DMS79 (cell line): ENCODE data around the gene SMIM45.

Experiments used
- DNase-seq: peaks from one replicate; lab custom pipeline; 2025; lab: John Stamatoyannopoulos, UW

Gene SMIM45

DNA sequence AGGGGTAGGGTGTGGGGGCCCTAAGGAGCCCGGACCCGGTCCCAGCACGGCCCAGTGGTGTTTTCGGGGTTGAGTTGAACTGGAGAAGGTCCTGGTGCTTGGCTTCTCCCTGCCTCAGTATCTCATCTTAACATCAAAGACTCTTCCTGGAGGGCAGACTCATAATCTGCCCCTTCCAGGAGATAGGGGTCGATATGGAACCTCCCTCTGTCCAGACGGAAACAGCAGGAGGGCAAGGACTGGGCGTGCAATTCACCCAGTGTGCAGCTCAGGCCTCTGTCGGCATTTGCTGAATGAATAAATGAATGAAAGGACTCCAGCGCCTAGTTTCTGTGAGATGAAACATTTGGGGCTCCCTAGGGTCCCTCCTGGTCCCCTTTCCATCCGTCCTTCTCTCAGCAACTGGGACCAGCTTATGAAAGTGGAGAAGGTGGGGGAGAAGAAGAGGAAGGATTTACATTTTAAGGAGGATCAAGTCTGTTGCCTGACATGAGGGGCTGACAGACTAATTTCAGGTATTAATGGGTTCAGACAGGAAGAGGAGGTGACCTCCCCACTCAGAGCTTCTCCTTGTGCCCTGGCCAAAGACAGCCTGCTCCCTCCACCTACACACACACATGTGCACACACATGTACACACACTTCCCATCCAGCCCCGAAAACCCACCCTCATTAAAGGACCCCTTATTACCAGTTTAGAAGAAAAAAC is 36.0 kb upstream of the SMIM45 start:
- no peak for DNase-seq

DNA sequence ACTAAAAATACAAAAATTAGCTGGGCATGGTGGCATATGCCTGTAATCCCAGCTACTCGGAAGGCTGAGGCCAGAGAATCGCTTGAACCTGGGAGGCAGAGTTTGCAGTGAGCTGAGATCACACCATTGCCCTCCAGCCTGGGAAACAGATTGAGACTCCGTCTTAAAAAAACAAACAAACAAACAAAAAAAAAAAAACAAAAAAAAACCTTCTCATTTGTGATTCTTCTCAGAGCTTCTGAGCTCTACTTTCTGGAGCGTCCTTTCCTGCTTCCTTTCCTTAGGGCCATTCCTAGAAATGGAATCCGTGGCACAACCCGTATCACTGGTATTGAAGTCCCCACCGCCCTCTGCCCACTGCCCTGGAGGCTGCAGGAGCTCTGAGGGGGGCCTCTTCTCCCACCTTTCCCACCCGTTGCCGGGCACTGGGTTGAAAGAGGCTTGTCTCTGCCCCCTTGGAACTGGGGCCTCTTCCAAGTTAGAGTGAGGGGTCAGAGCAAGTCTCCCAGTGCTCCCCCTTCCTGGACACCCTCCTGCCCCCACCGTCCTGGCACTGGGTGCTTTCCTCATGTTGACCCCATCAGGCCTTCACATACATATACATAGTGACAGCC is 35.1 kb upstream of the SMIM45 start:
- DNase-seq, result no peak

DNA sequence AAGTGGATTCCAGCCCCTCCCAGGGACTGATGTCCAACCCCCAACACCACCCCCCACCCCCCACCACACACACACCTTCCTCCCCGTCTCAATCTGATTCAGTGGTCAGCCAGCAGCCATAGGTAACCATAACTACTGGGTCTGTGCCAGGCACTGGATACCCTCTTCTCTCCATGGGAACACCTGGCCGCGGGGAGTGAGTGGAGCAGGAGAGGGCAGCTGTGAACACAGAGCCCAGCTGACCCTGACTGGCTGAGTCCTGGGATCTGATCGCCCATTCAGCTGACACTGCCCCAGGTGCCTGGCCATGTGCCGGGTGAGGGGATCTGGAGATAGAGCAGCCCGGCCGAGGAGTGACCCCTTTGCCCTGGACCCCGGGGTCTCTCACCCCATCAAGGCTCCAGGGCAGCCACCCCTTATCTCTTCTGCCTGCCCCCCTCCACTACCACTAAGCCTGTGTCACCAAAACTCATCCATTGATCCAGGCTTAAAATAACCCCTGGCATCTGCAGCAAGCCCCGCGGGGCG is 34.5 kb upstream of the SMIM45 start:
- DNase-seq, result no peak

DNA sequence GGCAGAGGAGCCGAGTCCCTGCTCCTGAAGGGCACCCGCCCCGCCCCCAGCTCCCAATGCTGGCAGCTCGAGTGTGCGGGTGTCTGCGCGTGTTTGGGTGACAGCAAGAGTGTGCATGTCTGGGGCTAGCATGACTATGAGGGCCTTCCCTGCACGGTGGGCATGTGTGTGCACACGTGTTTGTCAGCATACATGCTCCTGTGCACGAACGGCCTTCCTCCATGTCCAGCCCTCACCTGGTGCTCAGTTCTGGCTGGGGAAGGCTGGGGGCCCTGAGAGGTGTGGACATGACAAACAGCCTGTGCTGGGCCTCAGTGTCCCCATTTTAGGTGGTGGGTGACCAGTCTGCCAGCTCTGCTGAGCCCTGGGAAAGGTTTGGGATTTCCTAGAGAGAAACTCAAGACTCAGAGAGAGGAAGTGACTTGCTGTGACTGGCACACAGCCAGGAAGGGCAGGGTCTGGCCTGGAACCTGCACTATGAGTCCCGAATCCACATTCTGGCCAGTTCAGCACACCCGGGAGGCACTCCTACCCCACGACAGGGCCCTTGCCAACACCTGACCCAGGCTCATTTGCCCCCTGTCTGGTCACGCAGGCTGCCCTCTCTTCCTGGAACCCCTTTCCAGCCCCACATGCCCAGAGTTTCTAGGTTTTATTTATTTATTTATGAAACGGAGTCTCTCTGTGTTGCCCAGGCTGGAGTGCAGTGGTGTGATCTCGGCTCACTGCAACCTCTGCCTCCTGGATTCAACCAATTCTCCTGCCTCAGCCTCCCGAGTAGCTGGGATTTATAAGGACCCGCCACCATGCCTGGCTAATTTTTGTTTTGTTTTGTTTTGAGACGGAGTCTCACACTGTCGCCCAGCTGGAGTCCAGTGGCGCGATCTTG is 33.8 kb upstream of the SMIM45 start:
- DNase-seq, result no peak

DNA sequence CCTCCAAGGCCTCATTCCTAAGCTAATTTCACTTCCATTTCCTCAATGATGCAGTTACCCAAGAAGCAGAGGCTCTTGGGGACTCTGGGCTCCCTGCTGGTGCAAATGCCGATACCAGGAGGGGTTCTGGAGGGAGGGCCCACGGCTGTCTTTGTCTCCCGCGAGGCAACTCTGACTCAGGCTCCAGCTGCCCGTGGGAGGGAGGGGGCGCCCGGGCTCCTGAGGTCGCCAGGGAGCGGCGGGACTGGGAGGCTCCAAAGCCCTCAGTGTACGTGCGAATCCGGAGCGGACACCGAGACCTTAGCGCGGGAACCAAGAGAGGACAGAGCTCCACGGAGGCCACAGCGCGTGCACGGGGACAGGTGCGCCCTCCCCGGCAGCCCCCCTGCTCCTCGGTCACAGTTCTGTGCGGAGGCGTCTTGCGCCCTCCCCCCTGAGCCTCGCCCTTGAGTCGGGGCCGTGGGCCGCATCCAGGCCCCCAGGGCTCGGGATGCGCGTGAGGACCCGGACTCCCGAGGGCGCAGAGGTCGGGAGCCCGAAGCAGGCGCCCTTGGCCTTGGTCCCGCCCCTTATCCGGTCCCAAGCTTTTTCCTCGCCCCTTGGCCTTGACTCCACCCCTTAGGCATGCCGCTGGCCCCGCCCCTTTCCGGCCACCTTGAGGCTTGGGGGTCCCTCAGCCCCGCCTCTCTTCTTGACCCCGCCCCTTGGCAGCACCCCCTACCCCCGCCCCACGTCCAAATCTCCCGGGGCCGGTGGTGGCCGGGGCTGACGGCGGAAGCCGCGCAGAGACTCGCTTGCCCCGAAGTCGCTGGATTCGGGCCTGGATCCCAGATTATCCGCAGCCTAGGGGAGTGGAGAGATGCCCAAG is 32.4 kb upstream of the SMIM45 start:
- DNase-seq, result no peak

DNA sequence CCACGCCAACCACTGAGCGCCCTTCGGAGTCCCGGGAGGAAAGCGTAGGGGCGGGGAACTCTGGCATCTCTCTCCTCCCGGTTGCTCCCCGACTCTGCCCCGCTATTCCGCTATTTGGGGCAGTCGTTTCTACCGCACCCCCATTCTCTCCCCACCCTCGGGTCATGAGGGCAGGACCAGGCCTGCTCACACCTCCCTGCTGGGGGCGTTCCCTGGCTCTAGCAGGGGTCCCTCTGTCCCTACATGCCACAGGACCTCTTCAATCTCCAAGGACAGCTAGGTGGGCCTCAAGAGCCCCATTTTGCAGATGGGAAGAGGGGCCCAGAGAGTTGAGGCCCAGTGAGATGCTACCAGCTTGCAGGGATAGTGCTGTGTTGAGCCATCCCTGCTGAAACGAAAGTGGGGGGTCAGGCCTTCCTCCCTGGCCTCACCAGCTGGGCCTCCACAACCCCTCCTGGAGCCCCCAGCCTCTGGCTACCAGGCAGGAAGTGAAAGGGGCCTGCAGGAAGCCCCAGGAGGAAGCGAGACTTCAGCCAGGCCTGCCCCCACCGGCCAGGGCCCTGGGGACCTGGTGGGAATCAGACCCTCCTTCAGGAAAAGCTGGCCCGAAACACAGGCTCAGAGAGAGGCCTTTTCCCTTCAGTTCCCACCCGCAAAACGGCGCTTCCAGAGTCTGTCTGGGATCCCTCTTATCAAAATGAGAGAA is 31.5 kb upstream of the SMIM45 start:
- DNase-seq, result no peak

DNA sequence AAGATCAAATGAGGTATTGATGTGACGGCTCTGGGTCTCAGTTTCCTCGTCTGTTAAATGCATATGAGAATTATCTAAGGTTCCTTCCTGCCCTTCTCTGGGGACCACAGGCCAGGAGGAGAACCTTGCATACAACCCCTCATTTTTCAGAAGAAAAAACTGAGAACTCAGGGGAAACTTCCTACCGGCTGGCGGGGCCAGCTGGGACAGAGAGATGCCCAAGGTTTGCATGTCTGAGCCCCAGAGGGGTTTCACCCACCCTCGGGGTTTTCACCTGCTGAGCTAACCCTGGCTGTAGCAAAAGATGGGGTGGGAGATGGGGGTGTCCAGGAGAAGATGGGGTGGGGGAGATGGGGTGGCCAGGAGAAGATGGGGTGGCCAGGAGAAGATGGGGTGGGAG is 29.6 kb upstream of the SMIM45 start:
- DNase-seq, result no peak

DNA sequence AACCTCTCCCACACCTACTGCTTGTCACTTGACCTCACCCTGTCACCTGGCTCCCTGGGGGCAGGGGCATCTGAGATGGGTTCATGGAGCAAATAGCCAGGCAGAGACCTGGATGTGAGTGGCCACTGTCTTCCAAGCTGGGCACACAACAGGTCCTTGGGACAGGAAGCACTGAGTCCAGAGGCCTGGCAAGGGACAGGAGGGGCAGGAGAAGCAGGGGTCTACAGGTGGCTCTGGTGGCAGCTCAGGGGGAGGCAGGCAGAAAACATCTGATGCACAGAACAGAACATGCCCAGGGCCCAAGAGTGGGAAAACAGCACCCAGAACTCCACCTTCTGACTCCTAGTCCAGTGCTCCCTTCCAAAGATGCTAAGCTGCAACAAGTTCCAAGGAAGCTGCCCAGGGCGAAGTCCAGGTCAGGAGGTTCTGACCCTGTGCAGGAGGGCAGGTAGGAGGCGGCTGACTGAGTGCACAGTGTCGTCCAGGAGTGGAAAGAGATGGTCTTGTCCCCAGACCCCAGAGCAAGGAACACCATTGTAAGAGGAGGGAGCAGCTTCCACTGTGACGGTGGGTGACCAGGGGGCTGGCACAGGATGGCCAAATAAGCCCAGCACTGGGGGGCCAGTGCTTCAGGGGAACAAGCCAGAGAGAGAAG is 28.9 kb upstream of the SMIM45 start:
- no peak for DNase-seq

DNA sequence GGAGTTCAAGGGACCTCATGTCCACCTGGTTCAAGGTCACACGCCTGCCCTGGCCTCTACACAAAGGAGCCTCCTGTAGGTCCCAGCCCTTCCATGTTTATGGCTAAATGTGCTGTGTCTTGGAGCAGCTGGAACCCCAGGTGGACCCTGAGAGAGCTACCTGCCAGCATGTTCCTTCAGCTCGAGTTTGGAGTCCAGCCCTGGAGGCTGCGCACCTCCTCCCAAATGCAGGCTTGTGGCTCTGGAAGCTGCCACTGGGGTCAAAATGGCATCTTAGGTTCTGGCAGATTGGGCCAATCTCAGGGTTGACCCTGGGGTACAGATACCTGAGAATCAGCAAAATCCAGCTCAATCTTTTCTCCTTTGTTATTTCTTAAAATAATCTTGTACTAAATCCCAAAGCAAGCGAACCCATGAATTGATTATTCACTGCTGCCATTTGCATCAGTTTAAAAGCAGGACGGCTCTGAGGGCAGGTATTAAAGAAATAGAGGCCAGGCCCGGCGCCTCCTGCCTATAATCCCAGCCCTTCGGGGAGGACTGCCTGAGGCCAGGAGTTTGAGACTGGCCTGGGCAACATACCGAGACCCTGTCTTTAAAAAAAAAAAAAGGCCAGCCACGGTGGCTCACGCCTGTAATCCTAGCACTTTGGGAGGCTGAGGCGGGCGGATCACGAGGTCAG is 28.2 kb upstream of the SMIM45 start:
- DNase-seq, result no peak

DNA sequence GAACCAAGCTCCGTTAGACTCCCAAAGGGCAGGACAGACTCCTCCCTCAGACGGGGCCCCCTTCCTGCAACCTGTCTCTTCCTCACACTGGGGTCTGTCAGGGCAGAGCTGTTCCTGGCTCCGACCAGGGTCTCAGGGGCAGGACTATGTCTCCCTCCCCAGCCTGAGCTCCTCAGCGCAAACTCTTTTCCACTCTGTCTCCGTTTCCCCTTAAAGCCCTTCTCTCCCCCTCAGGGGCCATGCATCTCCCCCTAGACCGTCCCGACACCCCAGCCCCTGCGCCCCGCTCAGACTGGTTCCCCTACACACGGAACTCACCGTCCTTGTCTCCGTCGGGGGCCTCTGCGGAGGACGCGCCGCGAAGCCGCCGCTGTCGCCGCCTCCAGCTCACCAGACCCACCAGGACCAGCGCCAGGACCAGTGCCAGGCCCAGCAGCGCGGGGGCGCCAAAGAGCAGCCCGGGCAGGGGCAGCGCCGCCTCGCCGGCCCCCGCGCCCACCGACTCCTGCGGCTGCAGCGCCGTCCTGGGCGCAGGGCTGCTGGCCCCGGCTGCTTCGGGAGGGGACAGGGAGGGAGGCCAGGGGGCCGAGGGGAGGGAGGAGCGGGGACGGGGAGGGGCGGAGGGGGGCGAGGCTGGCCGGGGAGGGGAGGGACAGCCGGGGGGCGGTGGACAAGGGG is 26.0 kb upstream of the SMIM45 start:
- DNase-seq, result no peak

DNA sequence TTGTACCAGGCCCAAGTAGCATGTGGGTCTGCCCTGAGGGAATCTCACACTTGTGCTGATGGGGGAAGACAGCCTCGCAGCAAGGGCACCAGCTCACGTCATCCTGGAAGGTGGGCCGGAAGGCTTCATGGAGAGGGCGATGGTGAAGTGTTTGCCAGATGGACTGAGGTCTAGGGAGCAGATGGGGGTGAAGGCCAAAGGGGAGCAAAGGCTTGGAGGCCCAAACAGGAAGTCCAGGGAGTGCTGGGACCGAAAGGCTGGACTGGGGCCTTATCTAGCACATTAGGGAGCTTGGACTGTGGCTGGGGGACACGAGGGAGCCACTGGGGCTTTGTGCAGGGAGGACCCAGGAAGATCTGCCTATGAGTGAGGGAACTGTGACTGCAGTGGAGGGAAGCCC is 24.1 kb upstream of the SMIM45 start:
- DNase-seq, result no peak

DNA sequence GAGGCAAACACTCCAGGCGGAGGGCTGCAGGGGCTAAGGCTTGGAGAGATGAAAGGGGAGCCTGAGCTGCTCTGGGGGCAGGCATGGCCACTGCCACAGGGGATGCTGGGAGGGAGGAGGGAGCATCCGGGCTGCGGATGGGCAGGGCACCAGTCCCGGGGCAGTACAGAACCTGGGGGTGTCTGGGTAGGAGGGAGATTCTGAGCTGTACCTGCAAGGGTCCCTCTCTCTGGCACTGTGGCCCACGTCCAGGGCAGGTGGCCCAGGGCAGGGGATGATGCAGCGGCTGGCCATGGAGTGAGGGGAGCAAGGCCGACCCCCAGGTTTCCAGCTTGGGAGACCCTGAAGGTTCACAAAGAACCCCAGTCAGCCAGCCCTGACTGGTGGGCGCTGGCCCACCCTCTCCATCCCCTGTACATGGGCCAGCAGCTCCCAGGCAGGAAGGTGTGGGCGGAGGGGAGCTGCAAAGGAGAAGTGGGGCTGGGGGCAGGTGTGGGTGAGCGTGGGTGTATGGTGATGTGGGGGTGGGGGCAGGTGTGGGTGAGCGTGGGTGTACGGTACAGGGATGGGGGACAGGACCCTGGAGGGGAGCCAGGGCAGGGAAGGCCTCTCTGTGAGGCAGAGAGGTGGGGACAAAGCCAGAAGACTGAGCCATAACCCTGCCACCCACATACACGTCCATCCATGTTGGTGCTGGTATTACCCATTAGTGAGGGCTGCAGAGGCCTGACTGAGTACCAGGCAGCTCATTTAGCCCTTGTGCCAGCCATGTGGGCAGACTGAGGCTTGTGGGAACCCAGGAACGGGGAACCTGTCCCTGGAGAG is 23.1 kb upstream of the SMIM45 start:
- no peak for DNase-seq

DNA sequence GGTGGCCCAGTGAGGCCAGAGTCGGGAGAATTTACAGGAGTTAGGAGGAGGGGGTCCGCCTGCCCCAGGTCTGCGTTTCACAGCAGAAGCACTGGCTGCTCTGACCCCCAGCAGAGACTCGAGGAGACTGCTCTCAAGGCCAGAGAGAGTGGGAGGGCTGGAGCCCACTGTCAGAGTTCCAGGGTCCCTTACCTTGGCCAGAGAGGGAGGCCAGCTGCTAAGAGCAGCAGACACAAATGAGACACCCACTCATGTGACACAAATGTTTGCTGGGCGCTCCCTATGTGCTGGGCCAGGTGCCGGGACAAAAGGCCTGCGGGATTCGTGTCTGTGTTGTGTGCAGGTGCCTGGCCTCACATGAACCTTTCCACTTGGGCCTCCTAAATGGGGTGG is 22.5 kb upstream of the SMIM45 start:
- DNase-seq, result no peak

DNA sequence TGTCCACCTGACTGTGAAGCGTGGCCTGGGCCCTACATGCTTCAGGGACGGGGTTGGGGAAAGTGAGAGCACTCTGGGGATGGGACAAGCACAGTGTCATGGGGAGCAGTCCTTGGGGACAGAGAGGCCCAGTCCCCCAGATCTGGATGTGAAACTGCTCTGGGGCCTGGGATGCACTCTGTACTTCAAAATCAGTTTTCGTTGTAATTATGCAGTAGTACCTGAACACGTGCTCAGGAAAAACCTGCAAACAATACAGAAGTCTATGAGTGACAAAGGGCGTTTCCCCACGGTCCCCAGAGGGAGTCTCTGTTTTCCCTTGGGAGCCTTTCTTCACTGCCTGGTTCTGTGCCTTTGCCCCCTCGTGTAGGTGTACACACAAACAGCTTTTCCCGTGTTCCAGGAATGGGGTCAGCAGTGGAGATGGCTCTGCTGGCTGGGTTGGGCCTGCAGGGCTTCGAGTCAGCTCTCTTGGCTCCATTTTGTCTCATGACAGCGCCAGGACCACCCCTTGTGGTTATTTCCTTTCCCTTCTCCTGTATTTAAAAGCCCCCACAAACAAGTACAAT is 20.2 kb upstream of the SMIM45 start:
- no peak for DNase-seq

DNA sequence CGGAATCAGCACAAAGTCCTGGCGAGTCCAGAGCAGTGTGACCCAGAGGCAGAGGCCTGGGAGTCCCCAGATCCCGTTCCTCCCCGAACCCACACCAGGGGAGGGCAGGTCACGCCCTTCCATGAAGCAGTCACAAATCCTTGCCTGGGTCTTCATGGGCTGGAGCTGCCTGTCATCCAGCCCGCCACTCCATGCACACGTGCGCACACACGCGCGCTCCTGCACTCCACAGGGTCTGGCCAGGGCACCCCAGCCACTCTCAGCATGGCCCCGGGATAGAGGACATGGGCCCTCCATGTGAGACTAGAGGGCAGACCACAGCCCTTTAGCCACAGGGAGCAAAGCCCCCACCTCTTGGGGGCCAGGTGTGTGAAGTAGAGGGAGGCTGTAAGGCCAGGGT is 19.6 kb upstream of the SMIM45 start:
- DNase-seq, result no peak

DNA sequence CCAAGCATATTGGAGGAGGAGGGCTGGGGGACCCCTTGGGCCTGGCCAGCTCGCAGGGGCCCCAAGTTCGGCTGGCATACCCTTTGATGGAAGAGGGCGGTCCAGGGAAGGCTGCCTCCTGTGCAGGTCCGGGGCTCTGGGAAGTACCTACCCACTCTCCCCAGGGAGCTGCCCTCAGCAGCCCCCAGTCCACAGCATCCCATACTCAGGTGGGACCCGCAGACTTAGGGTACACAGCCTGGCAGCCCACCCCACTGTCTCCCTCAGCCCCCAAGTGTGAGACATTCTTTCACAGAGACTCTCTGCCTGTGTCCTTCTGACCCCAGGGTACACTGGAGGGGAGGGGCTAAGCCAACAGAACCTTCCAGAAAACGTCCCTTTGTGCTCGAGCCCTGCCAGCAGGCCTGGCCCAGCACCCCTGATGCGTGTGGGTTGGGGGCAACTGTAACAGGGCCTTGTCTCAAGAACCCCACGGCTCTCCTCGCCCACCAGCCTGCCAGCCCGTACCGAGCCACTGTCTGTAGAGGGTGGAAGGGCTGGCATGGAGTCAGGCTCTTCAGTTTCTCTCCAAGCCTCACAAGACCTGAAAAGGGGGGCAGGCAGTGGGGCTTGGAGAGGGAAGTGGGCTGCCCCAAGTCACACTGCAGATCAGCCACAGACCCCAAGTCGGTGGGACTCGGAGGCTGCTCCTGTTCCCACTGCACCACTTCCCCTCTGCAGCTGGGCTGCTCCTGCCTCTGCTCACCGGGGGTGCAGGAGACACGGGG is 18.4 kb upstream of the SMIM45 start:
- no peak for DNase-seq

DNA sequence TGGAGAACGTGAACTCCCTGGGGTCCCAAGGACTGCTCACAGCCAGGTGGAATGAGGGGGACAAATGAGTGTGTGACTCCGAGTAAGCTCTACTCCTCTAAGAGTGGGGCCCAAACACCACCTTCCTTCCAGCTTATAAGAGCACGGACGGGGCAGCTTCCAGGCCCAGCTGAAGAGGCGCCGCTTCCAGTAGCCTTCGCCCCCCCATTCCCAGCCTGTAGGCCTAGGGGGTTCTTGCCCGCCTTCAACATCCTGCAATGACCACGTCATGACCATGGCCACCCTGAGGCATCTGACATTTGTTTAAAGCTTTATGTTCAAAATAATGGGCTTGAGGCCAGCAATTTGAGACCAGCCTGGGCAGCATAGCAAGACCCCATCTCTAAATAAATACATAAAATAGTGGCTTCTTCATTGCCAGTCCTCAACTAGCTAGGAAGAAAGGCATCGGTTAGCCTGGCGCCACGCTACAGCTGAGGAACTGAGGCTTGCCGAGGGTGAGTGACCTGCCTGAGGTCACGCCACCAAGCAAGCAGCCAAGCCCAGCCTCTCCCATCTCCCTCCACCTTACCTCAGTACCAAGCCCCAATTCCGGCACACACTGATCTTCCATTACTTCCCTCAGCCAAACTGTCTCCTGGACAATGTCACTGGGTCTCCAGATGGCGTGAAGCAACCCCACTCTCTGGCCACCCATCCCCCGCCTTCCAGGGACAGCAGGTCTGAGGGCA is 17.5 kb upstream of the SMIM45 start:
- DNase-seq, result no peak
